ENCODE measurements around the gene ZAR1L.

The ZAR1L gene

GRCh38 chr13:32300920-32301319, 14.2 kb downstream of the ZAR1L start:
- no peak for DNase-seq

- DNase-seq: no peak
These were observed 14.8 kb downstream of the ZAR1L start for GRCh38 chr13:32300406-32300805.

- DNase-seq: no peak
These were observed 15.3 kb downstream of the ZAR1L start for GRCh38 chr13:32299893-32300292.

- no peak for DNase-seq
These were observed 16.5 kb downstream of the ZAR1L start for GRCh38 chr13:32298695-32299094.

- no peak for DNase-seq
These were observed 18.0 kb downstream of the ZAR1L start for GRCh38 chr13:32297206-32297605.

GRCh38 chr13:32285633-32285965, 29.6 kb downstream of the ZAR1L start:
- no peak for DNase-seq

GRCh38 chr13:32284927-32285632, 30.1 kb downstream of the ZAR1L start:
- DNase-seq: no peak

GRCh38 chr13:32282096-32282711, 33.0 kb downstream of the ZAR1L start:
- no peak for DNase-seq

- DNase-seq: no peak
These were observed 34.1 kb downstream of the ZAR1L start for GRCh38 chr13:32281096-32281495.

GRCh38 chr13:32278426-32278825, 36.7 kb downstream of the ZAR1L start:
- DNase-seq: no peak

- no peak for DNase-seq
These were observed 37.3 kb downstream of the ZAR1L start for GRCh38 chr13:32277839-32278238.

- no peak for DNase-seq
These were observed 43.0 kb downstream of the ZAR1L start for GRCh38 chr13:32272021-32272683.

GRCh38 chr13:32267836-32268439, 47.2 kb downstream of the ZAR1L start:
- no peak for DNase-seq

GRCh38 chr13:32266130-32266529, 49.0 kb downstream of the ZAR1L start:
- no peak for DNase-seq

GRCh38 chr13:32265726-32266125, 49.4 kb downstream of the ZAR1L start:
- DNase-seq: no peak

GRCh38 chr13:32264407-32264806, 50.8 kb downstream of the ZAR1L start:
- no peak for DNase-seq

- DNase-seq: no peak
These were observed 52.5 kb downstream of the ZAR1L start for GRCh38 chr13:32262619-32263018.

GRCh38 chr13:32262165-32262564, 53.0 kb downstream of the ZAR1L start:
- no peak for DNase-seq

GRCh38 chr13:32261567-32261966, 53.6 kb downstream of the ZAR1L start:
- DNase-seq: no peak

- DNase-seq: no peak
These were observed 56.0 kb downstream of the ZAR1L start for GRCh38 chr13:32259116-32259515.

- DNase-seq: no peak
These were observed 57.5 kb downstream of the ZAR1L start for GRCh38 chr13:32257649-32258048.

GRCh38 chr13:32256243-32256642, 58.9 kb downstream of the ZAR1L start:
- no peak for DNase-seq

- no peak for DNase-seq
These were observed 59.4 kb downstream of the ZAR1L start for GRCh38 chr13:32255724-32256109.
